ENCODE data around the gene WDR43. TPM values are rescaled to one million over a fixed set of nuclear protein-coding genes. Genes with fewer than 3 reads are reported as not detected.

Gene WDR43
- total RNA-seq, 1 donor from 2014 or later, result 117 TPM

GRCh38 chr2:28909655-28910353 lies 15.3 kb downstream of the WDR43 start:
- H3K36me3 ChIP-seq (ENCODE audit: control insufficient read depth, insufficient read depth, low read length), result peaks cover 23% of the 10 kb centered on the region
- no peak for FAIRE-seq

GRCh38 chr2:28915939-28916338 lies 21.5 kb downstream of the WDR43 start:
- Histone ChIP-seq H3K27me3 (ENCODE audit: control insufficient read depth, insufficient read depth, low read length) (no peaks in the 10 kb centered on the region), H3K36me3 (ENCODE audit: control insufficient read depth, insufficient read depth, low read length) (peaks cover 9% of the 10 kb centered on the region), H3K4me3 (ENCODE audit: low read depth, low read length) (no peak overlapping the region)
- FAIRE-seq, result no peak
- TF ChIP-seq CTCF (IDR thresholded peaks at IDR 0.05; ENCODE audit: insufficient read depth, low read length, severe bottlenecking), result no peak
- peak; percentile 60 for DNase-seq (ENCODE audit: low read depth)

More at GRCh38 chr2:28909655-28910353, 15.3 kb downstream of the WDR43 start:
- Histone ChIP-seq H3K27me3 (ENCODE audit: control insufficient read depth, insufficient read depth, low read length) (no peaks in the 10 kb centered on the region), H3K4me3 (ENCODE audit: low read depth, low read length) (no peak overlapping the region)
- no peak for DNase-seq (ENCODE audit: low read depth)
- no peak for TF ChIP-seq CTCF (IDR thresholded peaks at IDR 0.05; ENCODE audit: insufficient read depth, low read length, severe bottlenecking)

- DNase-seq (ENCODE audit: low read depth) (peak; percentile 48), FAIRE-seq (no peak)
- no peaks in the 10 kb centered on the region for H3K27me3 ChIP-seq (ENCODE audit: control insufficient read depth, insufficient read depth, low read length)
- no peak for TF ChIP-seq CTCF (IDR thresholded peaks at IDR 0.05; ENCODE audit: insufficient read depth, low read length, severe bottlenecking)
- no peak overlapping the region for H3K4me3 ChIP-seq (ENCODE audit: low read depth, low read length)
- H3K36me3 ChIP-seq (ENCODE audit: control insufficient read depth, insufficient read depth, low read length), result peaks cover 28% of the 10 kb centered on the region
These were observed 32.4 kb downstream of the WDR43 start for GRCh38 chr2:28926847-28927246.

GRCh38 chr2:28927469-28927868 lies 33.0 kb downstream of the WDR43 start:
- no peak for TF ChIP-seq CTCF (IDR thresholded peaks at IDR 0.05; ENCODE audit: insufficient read depth, low read length, severe bottlenecking)
- FAIRE-seq (peak; percentile 7), DNase-seq (ENCODE audit: low read depth) (no peak)
- Histone ChIP-seq H3K27me3 (ENCODE audit: control insufficient read depth, insufficient read depth, low read length) (no peaks in the 10 kb centered on the region), H3K4me3 (ENCODE audit: low read depth, low read length) (no peak overlapping the region), H3K36me3 (ENCODE audit: control insufficient read depth, insufficient read depth, low read length) (peaks cover 25% of the 10 kb centered on the region)

GRCh38 chr2:28927878-28928277 lies 33.4 kb downstream of the WDR43 start:
- peaks cover 24% of the 10 kb centered on the region for H3K36me3 ChIP-seq (ENCODE audit: control insufficient read depth, insufficient read depth, low read length)
- no peak overlapping the region for H3K4me3 ChIP-seq (ENCODE audit: low read depth, low read length)
- DNase-seq (ENCODE audit: low read depth) (peak; percentile 94), FAIRE-seq (peak; percentile 68)
- H3K27me3 ChIP-seq (ENCODE audit: control insufficient read depth, insufficient read depth, low read length), result no peaks in the 10 kb centered on the region
- no peak for TF ChIP-seq CTCF (IDR thresholded peaks at IDR 0.05; ENCODE audit: insufficient read depth, low read length, severe bottlenecking)

- no peak for FAIRE-seq
- TF ChIP-seq CTCF (IDR thresholded peaks at IDR 0.05; ENCODE audit: insufficient read depth, low read length, severe bottlenecking), result no peak
- Histone ChIP-seq H3K36me3 (ENCODE audit: control insufficient read depth, insufficient read depth, low read length) (peaks cover 14% of the 10 kb centered on the region), H3K27me3 (ENCODE audit: control insufficient read depth, insufficient read depth, low read length) (no peaks in the 10 kb centered on the region), H3K4me3 (ENCODE audit: low read depth, low read length) (no peak overlapping the region)
- no peak for DNase-seq (ENCODE audit: low read depth)
These were observed 35.1 kb downstream of the WDR43 start for GRCh38 chr2:28929581-28929980.

Data from bronchial epithelial cell (primary cell).